ENCODE measurements around the gene LYRM2. TPM values are rescaled to one million over a fixed set of nuclear protein-coding genes. Genes with fewer than 3 reads are reported as not detected.
"Not testable (repeated sequence)": the region's sequence is repeated elsewhere in the genome, so short reads cannot be mapped to it uniquely, and the experiment has no call there.

LYRM2 gene
- total RNA-seq, 1 donor from 2014 or later, result 14.2 TPM

DNA sequence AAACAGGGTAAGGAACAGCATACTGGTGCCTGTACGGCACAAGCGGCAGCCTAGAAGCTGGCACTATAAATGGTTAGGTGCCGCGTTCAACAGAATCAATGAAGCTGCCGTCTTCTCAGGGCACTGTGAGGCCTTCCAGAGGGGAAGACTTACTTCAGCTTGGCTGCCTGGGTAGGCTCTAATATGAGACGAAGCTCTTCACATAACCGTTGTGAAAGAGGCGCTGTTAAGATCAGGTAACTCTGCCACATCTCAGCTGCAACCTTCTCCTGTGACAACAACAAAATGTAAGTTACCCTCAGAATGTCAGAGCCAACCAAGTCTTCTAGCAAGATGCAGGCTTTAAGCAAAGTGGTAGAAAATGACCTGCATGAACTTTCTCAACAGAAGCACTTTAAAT is 12.0 kb upstream of the LYRM2 start:
- no peak for DNase-seq (ENCODE audit: extremely low read depth, low read depth, low spot score)

DNA sequence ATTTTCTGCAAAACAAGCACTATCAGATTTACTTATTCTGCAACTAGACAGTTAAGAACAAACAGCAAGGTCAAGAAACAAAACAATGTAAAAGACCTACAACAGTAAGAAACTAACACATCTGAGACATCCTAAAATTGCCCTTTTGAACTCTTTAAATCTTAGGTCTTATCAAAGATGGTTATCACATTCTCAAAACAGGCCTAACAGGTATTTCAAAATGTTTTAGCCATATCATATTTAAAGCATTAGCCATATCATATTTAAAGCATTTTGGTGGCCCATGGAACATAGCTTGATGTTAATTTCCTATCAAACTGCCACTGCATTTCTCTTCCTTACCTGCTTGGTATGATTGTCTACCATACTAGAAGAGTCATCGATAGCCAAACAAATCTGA is 11.1 kb upstream of the LYRM2 start:
- DNase-seq (ENCODE audit: extremely low read depth, low read depth, low spot score), result no peak

DNA sequence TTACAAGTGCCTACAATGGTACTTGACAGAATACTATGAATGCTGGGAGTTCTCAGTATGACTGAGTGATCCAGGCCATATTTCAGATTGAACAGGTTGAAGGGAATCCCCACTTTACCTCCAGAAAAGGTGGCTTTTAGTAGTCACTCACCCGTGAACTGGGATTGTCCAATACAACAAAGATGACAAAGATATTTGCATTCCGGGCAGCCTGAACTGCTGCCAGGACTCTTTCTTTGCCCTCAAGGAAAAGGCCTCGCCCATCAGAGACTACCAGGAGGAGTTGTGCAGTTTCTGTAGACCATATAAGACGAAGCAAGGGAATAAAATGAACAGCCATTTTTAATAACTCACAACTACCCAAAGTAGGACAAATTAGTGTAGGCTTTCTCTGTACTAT is 6.3 kb upstream of the LYRM2 start:
- no peak for DNase-seq (ENCODE audit: extremely low read depth, low read depth, low spot score)

GRCh38 chr6:89643406-89643805 is 4.9 kb upstream of the LYRM2 start:
- DNase-seq (ENCODE audit: extremely low read depth, low read depth, low spot score), result no peak

GRCh38 chr6:89642956-89643355 is 4.4 kb upstream of the LYRM2 start:
- no peak for DNase-seq (ENCODE audit: extremely low read depth, low read depth, low spot score)

GRCh38 chr6:89641581-89641980 is 3.0 kb upstream of the LYRM2 start:
- DNase-seq (ENCODE audit: extremely low read depth, low read depth, low spot score), result not testable (repeated sequence)

DNA sequence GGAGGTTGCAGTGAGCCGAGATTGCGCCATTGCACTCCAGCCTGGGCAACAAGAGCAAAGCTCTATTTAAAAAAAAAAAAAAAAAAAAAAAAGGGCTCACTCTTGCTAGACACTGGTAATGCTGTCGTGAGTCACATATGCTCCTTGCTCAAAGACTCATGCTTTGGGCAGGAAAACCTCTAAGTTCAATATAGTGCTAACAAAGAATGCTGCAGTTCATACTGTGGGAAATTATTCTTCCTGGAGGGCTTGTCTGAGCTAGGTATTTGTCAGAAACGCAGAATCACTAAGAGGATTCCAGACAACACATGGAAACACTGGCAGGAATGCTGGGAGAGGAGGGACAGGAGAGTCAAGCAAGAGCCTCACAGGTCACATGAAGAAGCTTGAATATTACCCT is 2.3 kb upstream of the LYRM2 start:
- no peak for DNase-seq (ENCODE audit: extremely low read depth, low read depth, low spot score)

GRCh38 chr6:89637960-89638319 is 607 bp downstream of the LYRM2 start:
- DNase-seq (ENCODE audit: extremely low read depth, low read depth, low spot score), result no peak

- not testable (repeated sequence) for DNase-seq (ENCODE audit: extremely low read depth, low read depth, low spot score)
These were observed 2.1 kb downstream of the LYRM2 start for GRCh38 chr6:89636412-89636811.

DNA sequence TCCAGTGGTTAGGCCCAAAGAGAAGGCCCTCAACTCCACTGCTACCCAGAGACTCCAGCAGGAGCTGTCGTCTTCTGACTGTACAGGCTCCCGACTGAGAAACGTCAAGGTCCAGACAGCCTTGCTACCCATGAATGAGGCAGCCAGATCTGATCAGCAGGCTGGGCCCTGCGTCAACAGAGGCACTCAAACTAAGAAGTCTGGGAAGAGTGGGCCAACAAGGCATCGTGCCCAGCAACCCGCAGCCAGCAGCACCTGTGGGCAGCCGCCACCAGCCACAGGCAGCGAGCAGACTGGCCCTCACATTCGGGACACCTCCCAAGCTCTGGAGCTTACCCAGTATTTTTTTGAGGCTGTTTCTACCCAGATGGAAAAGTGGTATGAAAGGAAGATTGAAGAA is 8.1 kb downstream of the LYRM2 start:
- DNase-seq (ENCODE audit: extremely low read depth, low read depth, low spot score), result no peak

DNA sequence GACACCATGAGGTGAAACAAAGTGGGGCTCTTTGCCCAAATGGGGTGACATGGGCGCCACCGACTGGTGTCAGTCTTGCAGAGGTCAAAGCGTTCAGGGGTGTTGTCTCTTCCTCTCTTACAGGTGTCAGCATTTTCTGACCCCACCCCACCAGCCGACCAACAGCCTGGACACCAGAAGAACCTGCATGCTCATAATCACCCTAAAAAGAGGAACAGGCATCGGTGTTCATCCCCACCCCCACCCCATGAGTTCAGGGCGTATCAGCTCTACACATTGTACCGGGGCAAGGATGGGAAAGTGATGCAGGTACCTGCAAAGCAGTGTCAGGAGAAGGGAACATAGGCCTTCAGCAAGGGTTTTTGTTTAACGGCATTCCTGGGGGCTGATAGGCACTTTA is 14.8 kb downstream of the LYRM2 start:
- no peak for DNase-seq (ENCODE audit: extremely low read depth, low read depth, low spot score)

DNA sequence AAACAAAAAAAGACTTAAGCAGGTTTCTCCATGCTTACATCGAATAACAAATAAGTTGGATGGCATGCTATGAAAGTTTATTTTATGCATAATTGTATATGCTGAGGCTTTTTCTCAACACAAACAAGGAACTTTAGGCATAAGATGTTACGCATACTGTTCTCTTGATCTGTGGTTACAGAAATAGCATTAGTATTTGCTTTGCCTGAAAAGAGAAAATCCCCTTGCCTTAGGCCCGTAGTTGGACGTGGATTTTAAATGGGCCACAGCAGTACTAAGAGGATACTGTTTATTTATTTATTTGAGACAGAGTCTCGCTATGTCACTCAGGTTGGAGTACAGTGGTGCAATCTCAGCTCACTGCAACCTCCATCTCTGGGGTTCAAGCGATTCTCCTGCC is 19.0 kb downstream of the LYRM2 start:
- DNase-seq (ENCODE audit: extremely low read depth, low read depth, low spot score), result no peak

- no peak for DNase-seq (ENCODE audit: extremely low read depth, low read depth, low spot score)
These were observed 20.5 kb downstream of the LYRM2 start for GRCh38 chr6:89618026-89618425.

GRCh38 chr6:89616531-89616930 is 22.0 kb downstream of the LYRM2 start:
- DNase-seq (ENCODE audit: extremely low read depth, low read depth, low spot score), result no peak

DNA sequence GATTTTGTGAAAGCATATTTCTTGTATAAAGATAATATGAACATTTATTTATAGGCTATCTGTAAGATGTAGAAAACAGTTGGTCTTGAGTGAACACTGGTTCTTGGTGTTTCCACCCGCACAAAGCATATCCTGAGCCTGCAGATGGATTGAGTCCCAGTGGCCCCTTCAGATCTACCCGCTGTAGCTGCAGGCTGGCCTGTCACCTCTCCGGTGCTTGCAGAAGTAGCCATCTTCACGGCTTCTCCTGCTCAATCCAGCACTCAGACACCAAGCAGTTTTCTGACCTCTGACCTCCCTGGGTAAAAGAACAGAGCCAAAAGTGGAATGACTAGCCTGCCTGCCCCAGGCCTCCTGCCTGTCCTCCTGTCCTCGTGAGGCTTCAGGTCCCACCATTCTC is 22.7 kb downstream of the LYRM2 start:
- DNase-seq (ENCODE audit: extremely low read depth, low read depth, low spot score), result no peak

- DNase-seq (ENCODE audit: extremely low read depth, low read depth, low spot score), result no peak
These were observed 24.8 kb downstream of the LYRM2 start for GRCh38 chr6:89613790-89614189.

DNA sequence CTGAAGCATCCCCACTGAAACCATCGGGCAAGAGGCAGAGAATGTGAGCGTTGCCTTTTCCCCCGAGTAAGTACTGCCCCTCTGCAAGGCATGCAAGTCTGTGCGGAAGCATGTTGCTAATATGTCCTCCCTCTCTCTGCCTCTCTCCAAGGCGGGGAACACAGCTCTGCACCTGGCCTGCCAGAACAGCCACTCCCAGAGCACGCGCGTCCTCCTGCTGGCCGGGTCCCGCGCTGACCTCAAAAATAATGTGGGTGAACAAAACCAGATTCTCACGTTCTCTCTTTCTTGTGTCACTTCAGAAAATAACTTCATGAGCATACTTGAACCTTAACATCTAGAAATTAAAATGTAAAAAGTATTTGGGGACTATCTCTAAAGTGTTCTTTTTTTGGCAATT is 26.4 kb downstream of the LYRM2 start:
- DNase-seq (ENCODE audit: extremely low read depth, low read depth, low spot score), result no peak

DNA sequence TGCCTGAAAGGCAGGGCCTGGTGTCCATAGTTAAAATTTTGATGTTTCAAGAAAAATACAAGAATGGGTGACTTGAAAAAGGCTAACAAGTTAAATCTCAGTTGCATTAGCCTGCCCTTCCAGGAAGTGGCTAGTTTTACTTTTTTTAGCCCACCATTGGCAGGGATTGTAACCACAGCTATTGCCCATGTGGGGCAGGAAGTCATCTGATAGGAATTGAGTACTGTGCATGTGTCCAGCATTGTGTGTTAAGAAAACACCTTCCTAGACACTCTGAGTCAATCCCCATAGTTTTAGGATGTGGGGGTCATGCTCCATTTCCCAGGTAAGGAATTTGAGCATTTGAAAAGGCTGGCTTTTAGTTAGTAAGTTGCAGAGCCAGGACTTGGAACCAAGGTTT is 26.9 kb downstream of the LYRM2 start:
- DNase-seq (ENCODE audit: extremely low read depth, low read depth, low spot score), result no peak

DNA sequence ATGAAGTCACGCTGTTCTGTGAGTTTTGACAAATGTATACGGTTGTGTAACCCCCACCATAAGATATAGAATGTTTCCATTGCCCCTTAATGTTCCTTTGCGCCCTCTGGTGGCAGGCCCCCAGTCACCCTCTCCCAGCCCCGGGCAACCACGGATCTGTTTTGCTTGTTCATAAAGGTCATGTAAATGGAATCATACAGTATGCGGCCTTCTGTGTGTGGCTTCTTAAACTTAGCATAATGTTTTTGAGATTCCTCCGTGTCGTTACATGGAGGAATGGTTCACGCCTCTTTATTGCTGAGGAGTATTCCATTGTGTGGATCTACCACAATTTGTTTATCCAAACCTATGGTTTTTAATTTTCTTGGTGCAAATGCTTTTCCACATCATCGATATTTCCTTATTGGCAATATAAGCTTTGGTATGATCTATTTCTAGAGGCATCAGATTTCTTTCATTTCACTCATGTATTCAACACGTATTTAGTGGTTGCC is 28.4 kb downstream of the LYRM2 start:
- no peak for DNase-seq (ENCODE audit: extremely low read depth, low read depth, low spot score)

GRCh38 chr6:89605861-89606260 is 32.7 kb downstream of the LYRM2 start:
- no peak for DNase-seq (ENCODE audit: extremely low read depth, low read depth, low spot score)

DNA sequence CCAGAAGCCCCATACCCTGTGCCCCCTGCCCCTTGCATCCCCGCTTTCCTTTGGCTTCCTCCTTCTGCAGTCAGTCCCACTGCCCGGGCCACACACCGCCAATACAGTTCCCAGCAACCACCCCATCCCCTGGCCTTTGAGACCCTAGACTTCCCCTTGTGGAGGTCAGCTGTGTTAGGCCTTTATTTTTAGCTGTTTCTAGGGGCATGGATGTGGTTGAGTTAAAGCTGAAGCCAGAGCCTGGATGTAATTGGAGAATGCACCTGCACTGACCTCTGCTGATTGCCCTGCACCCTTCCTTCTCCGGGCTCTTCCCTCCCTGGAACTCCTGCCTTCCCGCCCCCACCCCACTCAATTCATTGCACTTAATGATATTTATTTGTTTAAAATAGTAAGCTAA is 33.9 kb downstream of the LYRM2 start:
- DNase-seq (ENCODE audit: extremely low read depth, low read depth, low spot score), result no peak

DNA sequence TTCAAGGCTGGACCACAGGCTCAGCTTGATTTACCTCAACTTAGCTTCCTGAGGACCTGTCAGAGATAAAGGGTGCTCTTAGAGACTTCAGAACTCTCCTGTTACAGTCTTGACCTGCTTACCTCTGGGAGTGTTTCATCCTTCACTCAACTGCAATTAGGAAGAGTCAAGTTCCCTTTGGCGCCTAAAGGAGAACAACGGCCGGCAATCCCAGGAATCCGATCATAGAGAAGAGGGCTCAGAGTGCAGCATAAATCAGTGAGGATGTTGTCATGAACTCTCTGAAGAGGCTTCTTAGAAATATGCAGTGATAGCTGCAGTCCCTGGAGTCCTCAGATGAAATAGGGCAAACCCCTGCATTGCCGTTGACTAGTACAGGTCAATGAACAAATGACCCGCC is 36.4 kb downstream of the LYRM2 start:
- no peak for DNase-seq (ENCODE audit: extremely low read depth, low read depth, low spot score)

- no peak for DNase-seq (ENCODE audit: extremely low read depth, low read depth, low spot score)
These were observed 38.8 kb downstream of the LYRM2 start for GRCh38 chr6:89599727-89600126.

GRCh38 chr6:89597988-89598387 is 40.6 kb downstream of the LYRM2 start:
- DNase-seq (ENCODE audit: extremely low read depth, low read depth, low spot score), result no peak
